HEK293 (cell line): Measurements from ENCODE around the gene MAP4K4.

Source experiments
- CTCF ChIP-seq: fragments of 450-650 bp; formaldehyde crosslinking; IDR thresholded peaks from 2 replicates; pipeline ENCODE4 v1.5.1; 2016; ENCODE audit warnings: missing biosample characterization, missing genetic modification characterization
- REST ChIP-seq: fragments of 450-650 bp; formaldehyde crosslinking; IDR thresholded peaks from 2 replicates; pipeline ENCODE4 v1.5.1; 2016; ENCODE audit warnings: missing biosample characterization, missing genetic modification characterization
- YY1 ChIP-seq: fragments of 450-650 bp; formaldehyde crosslinking; IDR thresholded peaks from 2 replicates; pipeline ENCODE4 v1.5.1; 2018; ENCODE audit warnings: missing biosample characterization, missing genetic modification characterization
- ZNF121 ChIP-seq: fragments of 450-650 bp; formaldehyde crosslinking; IDR thresholded peaks from 2 replicates; pipeline ENCODE4 v1.5.1; 2016; ENCODE audit warnings: missing biosample characterization, missing genetic modification characterization
- ZNF24 ChIP-seq: fragments of 450-650 bp; formaldehyde crosslinking; IDR thresholded peaks from 2 replicates; pipeline ENCODE4 v1.5.1; 2016; ENCODE audit warnings: missing biosample characterization, missing genetic modification characterization
- ZNF335 ChIP-seq: fragments of 450-650 bp; formaldehyde crosslinking; conservative IDR thresholded peaks from 2 replicates; pipeline ENCODE4 v1.5.1; 2016; ENCODE audit warnings: missing biosample characterization, missing genetic modification characterization

GRCh38 chr2:101732199-101732598 is 34.7 kb downstream of the MAP4K4 start:
- no peak for TF ChIP-seq REST (tag by site-specific recombination)
- no peak for TF ChIP-seq ZNF335 (tag by site-specific recombination)
- TF ChIP-seq CTCF (tag by site-specific recombination), result no peak
- TF ChIP-seq YY1 (tag by site-specific recombination), result no peak
- TF ChIP-seq ZNF24 (tag by site-specific recombination), result no peak
- no peak for TF ChIP-seq ZNF121 (tag by site-specific recombination)
